GM19043 (cell line): ENCODE results near the gene RAB3D.
"Not testable (repeated sequence)": the region's sequence is repeated elsewhere in the genome, so short reads cannot be mapped to it uniquely, and the experiment has no call there.

Experiments used
- ATAC-seq: cut with Tn5 transposase; IDR thresholded peaks from one replicate; pipeline ENCODE4 v1.9.1; 2021; ENCODE audit warnings: low read depth; ENCODE audit not compliant: unreplicated experiment

RAB3D gene

GRCh38 chr19:11367528-11367927, 28.1 kb upstream of the RAB3D start:
- ATAC-seq, result no peak

- no peak for ATAC-seq
These were observed 26.2 kb upstream of the RAB3D start for GRCh38 chr19:11365557-11366117.

- no peak for ATAC-seq
These were observed 25.5 kb upstream of the RAB3D start for GRCh38 chr19:11364935-11365334.

GRCh38 chr19:11364296-11364904, 24.9 kb upstream of the RAB3D start:
- ATAC-seq, result no peak

GRCh38 chr19:11363881-11364280, 24.4 kb upstream of the RAB3D start:
- no peak for ATAC-seq

- no peak for ATAC-seq
These were observed 22.6 kb upstream of the RAB3D start for GRCh38 chr19:11361771-11362731.

GRCh38 chr19:11361037-11361770, 21.7 kb upstream of the RAB3D start:
- no peak for ATAC-seq

GRCh38 chr19:11359421-11359820, 20.0 kb upstream of the RAB3D start:
- ATAC-seq, result no peak

GRCh38 chr19:11356676-11357550, 17.5 kb upstream of the RAB3D start:
- no peak for ATAC-seq

- ATAC-seq, result no peak
These were observed 16.6 kb upstream of the RAB3D start for GRCh38 chr19:11356074-11356397.

GRCh38 chr19:11355160-11356073, 16.0 kb upstream of the RAB3D start, which contains the start of gene PLPPR2:
Gene PLPPR2 (plus strand): TSS chr19:11355432. CDS start chr19:11357674, 2,242 bp downstream.
- no peak for ATAC-seq

- ATAC-seq, result not testable (repeated sequence)
These were observed 14.6 kb upstream of the RAB3D start for GRCh38 chr19:11354102-11354501.

GRCh38 chr19:11349171-11349570, 9.7 kb upstream of the RAB3D start:
- ATAC-seq, result no peak

- ATAC-seq, result no peak
These were observed 8.1 kb upstream of the RAB3D start for GRCh38 chr19:11347546-11348039.

- ATAC-seq, result peak; percentile 77
These were observed 6.9 kb upstream of the RAB3D start, which contains the start of the genes CCDC159 and TMEM205 for GRCh38 chr19:11346104-11346940. Gene CCDC159 (plus strand): TSS chr19:11346519. CDS start chr19:11346607, 88 bp downstream. Gene TMEM205 (minus strand): TSS chr19:11346268. CDS start chr19:11345619, 649 bp downstream.

GRCh38 chr19:11345122-11345803, 5.8 kb upstream of the RAB3D start:
- ATAC-seq, result no peak

- no peak for ATAC-seq
These were observed 3.0 kb upstream of the RAB3D start for GRCh38 chr19:11342429-11342828.
